ENCODE measurements around the gene CHRNG. TPM values are rescaled to one million over a fixed set of nuclear protein-coding genes. Genes with fewer than 3 reads are reported as not detected.

Gene CHRNG
- polyA plus RNA-seq, 1 donor from 2014 or later = not detected

- no peaks in the 10 kb centered on the region for H3K36me3 ChIP-seq (ENCODE audit: insufficient read depth, low read length)
- H3K9ac ChIP-seq (ENCODE audit: low read length) = no peak overlapping the region
- H3K27me3 ChIP-seq (ENCODE audit: insufficient read depth, low read depth, low read length) = no peaks in the 10 kb centered on the region
- H3F3A ChIP-seq (ENCODE audit: insufficient read depth, low read length, poor library complexity, severe bottlenecking) = no peaks in the 10 kb centered on the region
- H2AFZ ChIP-seq (ENCODE audit: low read depth, low read length) = no peak overlapping the region
- H3K27ac ChIP-seq (ENCODE audit: low read length) = no peak overlapping the region
- no peaks in the 10 kb centered on the region for H4K20me1 ChIP-seq (ENCODE audit: insufficient read depth)
- no peak for TF ChIP-seq SMC3 (conservative IDR thresholded peaks at IDR 0.05; ENCODE audit: poor library complexity)
- TF ChIP-seq TAF1 (IDR thresholded peaks at IDR 0.05; ENCODE audit: low read depth) = no peak
- no peak for TF ChIP-seq MXI1 (conservative IDR thresholded peaks at IDR 0.05; ENCODE audit: poor library complexity, severe bottlenecking)
- TF ChIP-seq CTCF (IDR thresholded peaks at IDR 0.05; ENCODE audit: poor library complexity, severe bottlenecking) = no peak
- TF ChIP-seq RAD21 (conservative IDR thresholded peaks at IDR 0.05) = no peak
- no peak for TF ChIP-seq EZH2 (IDR thresholded peaks at IDR 0.05; ENCODE audit: borderline replicate concordance, insufficient read depth, low read length, poor library complexity, severe bottlenecking)
- H3K9me3 ChIP-seq (ENCODE audit: low read length) = no peaks in the 10 kb centered on the region
- H3K4me2 ChIP-seq (ENCODE audit: low read length) = no peak overlapping the region
- H3K9me2 ChIP-seq (ENCODE audit: insufficient read depth, low read length) = no peaks in the 10 kb centered on the region
- H3K4me3 ChIP-seq (ENCODE audit: low read length) = no peak overlapping the region
- no peaks in the 10 kb centered on the region for H3K79me2 ChIP-seq (replicated peaks; ENCODE audit: insufficient read depth, low read length)
Observed at GRCh38 chr2:232494542-232494941, 45.0 kb upstream of the CHRNG start.

GRCh38 chr2:232495292-232495691, 44.2 kb upstream of the CHRNG start:
- H3K36me3 ChIP-seq (ENCODE audit: insufficient read depth, low read length) = no peaks in the 10 kb centered on the region
- no peaks in the 10 kb centered on the region for H3F3A ChIP-seq (ENCODE audit: insufficient read depth, low read length, poor library complexity, severe bottlenecking)
- no peak overlapping the region for H3K27ac ChIP-seq (ENCODE audit: low read length)
- no peaks in the 10 kb centered on the region for H3K9me2 ChIP-seq (ENCODE audit: insufficient read depth, low read length)
- H3K9ac ChIP-seq (ENCODE audit: low read length) = no peak overlapping the region
- no peak overlapping the region for H2AFZ ChIP-seq (ENCODE audit: low read depth, low read length)
- no peak overlapping the region for H3K4me3 ChIP-seq (ENCODE audit: low read length)
- H4K20me1 ChIP-seq (ENCODE audit: insufficient read depth) = no peaks in the 10 kb centered on the region
- H3K4me2 ChIP-seq (ENCODE audit: low read length) = no peak overlapping the region
- no peaks in the 10 kb centered on the region for H3K9me3 ChIP-seq (ENCODE audit: low read length)
- H3K27me3 ChIP-seq (ENCODE audit: insufficient read depth, low read depth, low read length) = no peaks in the 10 kb centered on the region
- TF ChIP-seq SMC3 (conservative IDR thresholded peaks at IDR 0.05; ENCODE audit: poor library complexity) (no peak), EP300 (conservative IDR thresholded peaks at IDR 0.05; ENCODE audit: poor library complexity, severe bottlenecking) (no peak), RAD21 (conservative IDR thresholded peaks at IDR 0.05) (no peak), POLR2AphosphoS5 (IDR thresholded peaks at IDR 0.05) (no peak), EZH2 (IDR thresholded peaks at IDR 0.05; ENCODE audit: borderline replicate concordance, insufficient read depth, low read length, poor library complexity, severe bottlenecking) (no peak), TAF1 (IDR thresholded peaks at IDR 0.05; ENCODE audit: low read depth) (no peak), MXI1 (conservative IDR thresholded peaks at IDR 0.05; ENCODE audit: poor library complexity, severe bottlenecking) (no peak), CTCF (IDR thresholded peaks at IDR 0.05; ENCODE audit: poor library complexity, severe bottlenecking) (no peak), REST (IDR thresholded peaks at IDR 0.05; ENCODE audit: borderline replicate concordance) (no peak)
- no peaks in the 10 kb centered on the region for H3K79me2 ChIP-seq (replicated peaks; ENCODE audit: insufficient read depth, low read length)

Data from neural cell (in vitro differentiated cells).